Measurements from ENCODE around the gene RTEL1.

The RTEL1 gene

GRCh38 chr20:63689046-63690002 lies 31.2 kb downstream of the RTEL1 start:
- no peak for DNase-seq (ENCODE audit: low read depth)

DNA sequence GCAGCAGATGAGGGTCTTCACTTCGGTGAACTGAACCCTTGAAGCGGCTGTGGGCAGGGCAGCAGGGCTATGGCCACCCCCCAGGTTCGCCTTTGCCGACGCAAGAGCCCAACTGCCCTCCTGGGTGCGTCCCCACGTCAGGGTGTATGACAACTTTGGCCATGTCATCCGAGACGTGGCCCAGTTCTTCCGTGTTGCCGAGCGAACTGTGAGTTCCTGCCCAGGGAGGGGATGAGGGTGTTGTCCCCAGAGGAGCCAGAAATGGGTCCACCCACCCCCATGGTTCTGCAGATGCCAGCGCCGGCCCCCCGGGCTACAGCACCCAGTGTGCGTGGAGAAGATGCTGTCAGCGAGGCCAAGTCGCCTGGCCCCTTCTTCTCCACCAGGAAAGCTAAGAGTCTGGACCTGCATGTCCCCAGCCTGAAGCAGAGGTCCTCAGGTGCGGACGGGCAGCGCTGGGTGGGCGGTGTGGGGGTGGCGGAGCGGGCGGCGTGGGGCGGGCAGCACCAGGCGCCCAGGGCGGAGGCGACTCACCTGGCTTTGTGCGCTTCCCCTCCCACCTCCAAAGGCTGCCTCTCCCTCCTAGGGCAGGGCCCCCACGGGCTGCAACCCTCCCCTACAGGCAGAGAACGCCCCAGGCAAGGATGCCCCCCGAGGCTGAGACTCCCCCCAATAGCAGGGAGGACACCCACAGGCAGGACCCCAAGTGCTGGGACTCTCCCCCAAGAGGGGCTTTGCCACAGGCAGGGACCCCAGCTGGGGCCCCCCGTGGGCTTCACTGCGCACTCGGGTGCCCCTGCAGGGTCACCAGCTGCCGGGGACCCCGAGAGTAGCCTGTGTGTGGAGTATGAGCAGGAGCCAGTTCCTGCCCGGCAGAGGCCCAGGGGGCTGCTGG lies 32.1 kb downstream of the RTEL1 start:
- DNase-seq (ENCODE audit: low read depth): no peak

DNA sequence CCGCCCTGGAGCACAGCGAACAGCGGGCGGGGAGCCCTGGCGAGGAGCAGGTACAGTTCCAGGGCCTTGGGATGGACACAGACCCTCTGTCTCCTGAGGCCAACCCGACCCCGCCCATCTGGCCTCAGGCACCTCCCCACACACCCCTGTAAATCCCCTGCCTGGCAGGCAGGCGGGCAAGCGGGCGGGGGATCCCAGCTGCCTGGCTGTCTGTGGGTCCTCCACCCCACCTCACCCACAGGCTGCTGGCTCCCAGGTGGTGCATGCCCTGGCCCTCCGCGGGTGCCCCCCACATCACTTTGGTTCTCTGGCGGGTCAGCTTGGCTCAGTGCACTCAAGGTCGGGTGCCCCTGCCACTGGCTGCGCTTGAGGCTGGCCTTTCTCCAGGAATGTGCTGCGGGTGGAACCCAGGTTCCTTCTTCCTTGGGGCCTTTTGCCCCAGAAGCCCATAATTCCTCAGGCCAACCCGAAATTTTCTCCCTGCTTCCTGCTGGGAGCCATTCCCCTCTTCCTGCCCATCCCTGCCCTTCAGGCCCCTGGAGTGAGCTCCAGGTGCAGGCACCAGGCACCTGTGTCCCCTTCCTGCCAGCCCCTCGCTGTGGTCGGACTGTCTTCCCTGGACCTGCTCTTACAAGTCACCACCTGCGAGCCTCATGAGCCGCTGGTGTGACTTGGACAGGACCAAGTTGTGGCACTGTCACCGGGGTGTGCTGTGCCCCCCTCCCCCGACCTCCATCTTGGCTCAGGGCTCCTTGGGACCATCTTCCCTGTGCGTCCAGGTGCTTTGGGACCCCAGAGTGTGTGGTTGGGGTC lies 33.0 kb downstream of the RTEL1 start:
- no peak for DNase-seq (ENCODE audit: low read depth)

- DNase-seq (ENCODE audit: low read depth): no peak
Measured at GRCh38 chr20:63691711-63692435, 33.8 kb downstream of the RTEL1 start.

DNA sequence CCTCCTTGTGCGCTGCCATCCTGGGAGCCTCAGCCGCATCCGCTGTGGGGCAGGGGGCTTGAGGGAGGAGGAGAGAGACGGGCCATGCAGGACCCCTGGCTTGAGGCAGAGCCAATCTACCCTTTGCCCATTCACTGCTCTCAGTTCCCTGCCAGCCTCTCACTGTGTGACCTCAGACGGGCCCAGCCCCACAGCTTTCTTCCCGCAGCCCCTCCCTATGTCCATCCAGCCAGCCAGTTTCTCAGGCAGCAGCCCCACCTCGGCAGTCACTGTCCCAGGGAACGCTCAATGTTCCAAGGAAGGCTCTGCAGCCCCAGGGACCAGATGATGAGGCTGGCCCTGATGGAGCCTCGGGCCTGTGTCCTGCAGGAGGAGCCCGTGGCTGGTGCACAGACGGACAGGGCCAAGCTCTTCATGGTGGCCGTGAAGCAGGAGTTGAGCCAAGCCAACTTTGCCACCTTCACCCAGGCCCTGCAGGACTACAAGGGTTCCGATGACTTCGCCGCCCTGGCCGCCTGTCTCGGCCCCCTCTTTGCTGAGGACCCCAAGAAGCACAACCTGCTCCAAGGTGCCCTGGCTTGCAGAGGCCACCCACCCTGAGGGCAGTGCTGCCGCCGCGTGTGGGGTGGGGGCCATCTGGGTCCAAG lies 34.4 kb downstream of the RTEL1 start:
- DNase-seq (ENCODE audit: low read depth): peak; percentile 19

- no peak for DNase-seq (ENCODE audit: low read depth)
Measured at GRCh38 chr20:63693083-63693732, 35.1 kb downstream of the RTEL1 start.

GRCh38 chr20:63693733-63694583 lies 35.8 kb downstream of the RTEL1 start:
- no peak for DNase-seq (ENCODE audit: low read depth)

- no peak for DNase-seq (ENCODE audit: low read depth)
Measured at GRCh38 chr20:63694584-63695423, 36.7 kb downstream of the RTEL1 start.

DNA sequence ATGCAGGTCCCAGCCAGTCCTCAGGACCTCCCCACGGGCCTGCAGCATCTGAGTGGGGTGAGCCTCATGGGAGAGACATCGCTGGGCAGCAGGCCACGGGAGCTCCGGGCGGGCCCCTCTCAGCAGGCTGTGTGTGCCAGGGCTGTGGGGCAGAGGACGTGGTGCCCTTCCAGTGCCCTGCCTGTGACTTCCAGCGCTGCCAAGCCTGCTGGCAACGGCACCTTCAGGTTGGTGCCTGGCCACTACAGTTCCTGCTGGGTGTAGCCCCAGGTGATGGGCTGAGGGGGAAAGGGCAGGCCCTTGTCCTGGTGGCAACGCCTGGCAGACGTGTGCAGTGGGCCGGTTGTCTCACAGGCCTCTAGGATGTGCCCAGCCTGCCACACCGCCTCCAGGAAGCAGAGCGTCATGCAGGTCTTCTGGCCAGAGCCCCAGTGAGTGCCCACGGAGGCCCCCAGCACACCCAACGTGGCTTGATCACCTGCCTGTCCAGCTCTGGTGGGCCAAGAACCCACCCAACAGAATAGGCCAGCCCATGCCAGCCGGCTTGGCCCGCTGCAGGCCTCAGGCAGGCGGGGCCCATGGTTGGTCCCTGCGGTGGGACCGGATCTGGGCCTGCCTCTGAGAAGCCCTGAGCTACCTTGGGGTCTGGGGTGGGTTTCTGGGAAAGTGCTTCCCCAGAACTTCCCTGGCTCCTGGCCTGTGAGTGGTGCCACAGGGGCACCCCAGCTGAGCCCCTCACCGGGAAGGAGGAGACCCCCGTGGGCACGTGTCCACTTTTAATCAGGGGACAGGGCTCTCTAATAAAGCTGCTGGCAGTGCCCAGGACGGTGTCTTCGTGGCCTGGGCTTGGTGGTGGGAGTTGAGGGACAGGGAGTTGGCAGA lies 37.6 kb downstream of the RTEL1 start:
- DNase-seq (ENCODE audit: low read depth): no peak

DNA sequence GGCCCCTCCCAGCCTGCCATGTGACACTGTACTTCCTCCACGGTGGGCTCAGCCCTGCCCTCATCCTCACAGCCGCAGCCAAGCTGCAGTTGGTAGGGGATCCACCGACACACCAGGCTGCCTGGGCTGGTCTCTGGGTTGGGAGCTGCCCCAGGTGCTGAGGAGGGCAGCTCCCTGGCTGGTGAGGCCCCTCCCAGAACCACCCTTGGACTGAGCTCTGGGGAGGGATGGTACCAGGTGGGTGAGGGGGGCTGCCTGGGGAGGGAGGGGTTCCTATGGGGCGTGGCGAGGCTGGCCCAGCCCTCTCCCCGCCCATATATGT lies 38.2 kb downstream of the RTEL1 start:
- no peak for DNase-seq (ENCODE audit: low read depth)

DNA sequence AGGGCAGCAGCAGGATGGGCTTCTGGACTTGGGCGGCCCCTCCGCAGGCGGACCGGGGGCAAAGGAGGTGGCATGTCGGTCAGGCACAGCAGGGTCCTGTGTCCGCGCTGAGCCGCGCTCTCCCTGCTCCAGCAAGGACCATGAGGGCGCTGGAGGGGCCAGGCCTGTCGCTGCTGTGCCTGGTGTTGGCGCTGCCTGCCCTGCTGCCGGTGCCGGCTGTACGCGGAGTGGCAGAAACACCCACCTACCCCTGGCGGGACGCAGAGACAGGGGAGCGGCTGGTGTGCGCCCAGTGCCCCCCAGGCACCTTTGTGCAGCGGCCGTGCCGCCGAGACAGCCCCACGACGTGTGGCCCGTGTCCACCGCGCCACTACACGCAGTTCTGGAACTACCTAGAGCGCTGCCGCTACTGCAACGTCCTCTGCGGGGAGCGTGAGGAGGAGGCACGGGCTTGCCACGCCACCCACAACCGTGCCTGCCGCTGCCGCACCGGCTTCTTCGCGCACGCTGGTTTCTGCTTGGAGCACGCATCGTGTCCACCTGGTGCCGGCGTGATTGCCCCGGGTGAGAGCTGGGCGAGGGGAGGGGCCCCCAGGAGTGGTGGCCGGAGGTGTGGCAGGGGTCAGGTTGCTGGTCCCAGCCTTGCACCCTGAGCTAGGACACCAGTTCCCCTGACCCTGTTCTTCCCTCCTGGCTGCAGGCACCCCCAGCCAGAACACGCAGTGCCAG lies 38.7 kb downstream of the RTEL1 start, which contains the start of gene TNFRSF6B:
Gene TNFRSF6B (plus strand): TSS at position 25 of the 729 bp plus-strand sequence. CDS start 116 bp downstream, at position 141.
- DNase-seq (ENCODE audit: low read depth): no peak

GRCh38 chr20:63697357-63697867 lies 39.3 kb downstream of the RTEL1 start:
- no peak for DNase-seq (ENCODE audit: low read depth)

GRCh38 chr20:63697868-63698545 lies 39.9 kb downstream of the RTEL1 start:
- DNase-seq (ENCODE audit: low read depth): no peak

DNA sequence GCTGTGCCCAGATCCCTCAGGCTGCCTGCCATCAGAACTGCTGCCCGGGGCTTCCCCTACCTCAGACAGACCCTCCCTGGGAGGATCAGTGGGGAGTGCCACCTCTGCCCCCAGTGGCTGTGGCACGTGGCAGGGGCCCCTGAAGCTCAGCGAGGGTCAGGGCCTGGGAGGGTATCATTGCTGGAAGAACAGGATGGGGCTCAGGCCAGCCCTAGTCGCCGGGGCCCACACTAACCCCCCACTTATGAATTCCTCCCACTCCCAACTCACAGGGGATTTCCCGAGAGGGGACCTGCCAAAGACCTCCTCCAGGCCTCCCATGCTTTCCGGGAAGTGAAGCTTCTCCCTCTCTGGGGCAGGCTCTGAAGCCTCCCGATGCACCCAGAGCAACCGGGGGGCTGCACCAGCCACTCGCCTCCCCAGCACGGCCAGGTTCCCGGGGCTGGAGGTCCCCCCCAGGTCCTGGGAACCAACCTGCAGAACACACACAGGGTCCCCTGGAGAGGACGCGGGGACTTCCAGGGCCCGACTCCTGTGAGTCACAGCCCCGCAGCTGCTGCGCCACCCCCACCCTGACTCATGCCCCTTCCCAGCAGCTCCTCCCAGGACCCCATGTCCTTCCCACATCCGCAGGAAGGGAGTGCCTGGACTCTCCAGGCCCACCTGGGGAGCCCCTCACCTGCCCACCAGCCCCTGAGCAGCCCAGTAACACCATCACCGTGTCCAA lies 40.8 kb downstream of the RTEL1 start:
- DNase-seq (ENCODE audit: low read depth): peak; percentile 77
